HG03045 (cell line): ENCODE data around the gene FHL1.
"Not testable (repeated sequence)": the region's sequence is repeated elsewhere in the genome, so short reads cannot be mapped to it uniquely, and the experiment has no call there.

Source experiments
- ATAC-seq: cut with Tn5 transposase; IDR thresholded peaks from one replicate; pipeline ENCODE4 v1.9.1; 2021; ENCODE audit warnings: mild to moderate bottlenecking, moderate library complexity; ENCODE audit not compliant: unreplicated experiment

Gene FHL1

GRCh38 chrX:136147315-136147901, at the start of gene FHL1:
Gene FHL1, plus strand, starts transcription at chrX:136147533.
- no peak for ATAC-seq

- ATAC-seq, result no peak
These were observed 49.2 kb upstream of the FHL1 start for GRCh38 chrX:136097871-136098805.

- no peak for ATAC-seq
These were observed 42.4 kb upstream of the FHL1 start for GRCh38 chrX:136104936-136105335.

- no peak for ATAC-seq
These were observed 40.3 kb upstream of the FHL1 start for GRCh38 chrX:136106920-136107528.

GRCh38 chrX:136108905-136109304, 38.4 kb upstream of the FHL1 start:
- ATAC-seq, result not testable (repeated sequence)

GRCh38 chrX:136112286-136112685, 35.0 kb upstream of the FHL1 start:
- no peak for ATAC-seq

GRCh38 chrX:136112778-136113177, 34.6 kb upstream of the FHL1 start:
- ATAC-seq, result no peak

GRCh38 chrX:136115126-136115903, 32.0 kb upstream of the FHL1 start:
- no peak for ATAC-seq

- no peak for ATAC-seq
These were observed 31.4 kb upstream of the FHL1 start for GRCh38 chrX:136115904-136116297.

- no peak for ATAC-seq
These were observed 25.5 kb upstream of the FHL1 start for GRCh38 chrX:136121788-136122187.

GRCh38 chrX:136122207-136122606, 25.1 kb upstream of the FHL1 start:
- ATAC-seq, result no peak

GRCh38 chrX:136125106-136125505, 22.2 kb upstream of the FHL1 start:
- ATAC-seq, result no peak

GRCh38 chrX:136126371-136126770, 21.0 kb upstream of the FHL1 start:
- no peak for ATAC-seq

GRCh38 chrX:136126872-136127406, 20.4 kb upstream of the FHL1 start:
- no peak for ATAC-seq

GRCh38 chrX:136128743-136129142, 18.6 kb upstream of the FHL1 start:
- ATAC-seq, result no peak

- ATAC-seq, result no peak
These were observed 16.2 kb upstream of the FHL1 start for GRCh38 chrX:136130931-136131833.

GRCh38 chrX:136138939-136139338, 8.4 kb upstream of the FHL1 start:
- ATAC-seq, result no peak

- no peak for ATAC-seq
These were observed 5.8 kb upstream of the FHL1 start for GRCh38 chrX:136141569-136141968.

GRCh38 chrX:136142592-136142991, 4.7 kb upstream of the FHL1 start:
- no peak for ATAC-seq

- ATAC-seq, result no peak
These were observed 3.6 kb upstream of the FHL1 start for GRCh38 chrX:136143711-136144110.
